Measurements from ENCODE around the gene RAB20.

Gene RAB20

GRCh38 chr13:110555601-110556223 is 5.8 kb downstream of the RAB20 start:
- Histone ChIP-seq H3K4me1 (no peaks in the 10 kb centered on the region; the same call in 1 of the 2 replicates), H3K36me3 (replicated peaks) (no peaks in the 10 kb centered on the region), H3K4me3 (no peak overlapping the region), H3K27me3 (ENCODE audit: low read depth) (no peaks in the 10 kb centered on the region), H3K9me3 (no peaks in the 10 kb centered on the region)
- in situ Hi-C loops (cut with MboI; ENCODE audit: low sequenced_read_pairs), result no loop called here
- DNase-seq (ENCODE audit: low spot score in 2 of 2), result no peak

GRCh38 chr13:110554946-110555345 is 6.6 kb downstream of the RAB20 start:
- in situ Hi-C loops (cut with MboI; ENCODE audit: low sequenced_read_pairs), result no loop called here

DNA sequence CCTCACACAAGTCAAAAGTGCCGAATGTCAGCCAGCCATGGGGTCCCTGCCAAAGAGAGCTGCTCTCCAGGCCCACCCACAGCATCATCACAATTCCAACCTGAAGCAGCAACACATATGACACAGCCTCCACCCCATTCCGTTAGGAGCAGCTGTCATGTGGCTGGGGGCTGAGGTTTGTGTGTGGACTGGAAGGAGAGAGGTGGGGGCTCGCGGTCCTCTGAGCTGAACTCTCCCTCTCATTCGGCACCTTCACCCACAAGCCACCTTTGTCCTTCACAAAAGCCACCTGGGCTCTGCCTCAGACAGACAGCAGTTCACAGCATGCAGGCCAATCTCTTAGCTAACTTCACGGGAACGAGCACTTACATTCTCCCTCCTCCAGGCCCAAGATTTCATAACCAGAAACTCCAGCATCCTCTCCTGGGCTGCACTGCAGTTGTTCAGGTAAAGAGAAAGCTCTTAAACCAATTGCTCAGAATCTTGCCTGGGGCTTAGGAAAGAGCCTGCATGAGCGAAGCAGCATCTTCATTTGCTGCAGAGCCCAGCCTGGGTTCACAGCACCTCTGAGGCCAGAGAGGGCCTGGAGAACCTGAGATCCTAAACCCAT is 7.2 kb downstream of the RAB20 start:
- Histone ChIP-seq H3K36me3 (replicated peaks) (no peaks in the 10 kb centered on the region), H3K9me3 (no peaks in the 10 kb centered on the region), H3K27me3 (ENCODE audit: low read depth) (no peaks in the 10 kb centered on the region), H3K4me1 (no peaks in the 10 kb centered on the region), H3K4me3 (no peak overlapping the region)
- no peak for DNase-seq (ENCODE audit: low spot score in 2 of 2)
- in situ Hi-C loops (cut with MboI; ENCODE audit: low sequenced_read_pairs), result no loop called here

More at GRCh38 chr13:110554946-110555345, 6.6 kb downstream of the RAB20 start:
- no peaks in the 10 kb centered on the region for H3K9me3 ChIP-seq
- no peaks in the 10 kb centered on the region for H3K4me1 ChIP-seq
- H3K4me3 ChIP-seq, result no peak overlapping the region
- no peak for DNase-seq (ENCODE audit: low spot score in 2 of 2)
- H3K27me3 ChIP-seq (ENCODE audit: low read depth), result no peaks in the 10 kb centered on the region
- no peaks in the 10 kb centered on the region for H3K36me3 ChIP-seq (replicated peaks)

DNA sequence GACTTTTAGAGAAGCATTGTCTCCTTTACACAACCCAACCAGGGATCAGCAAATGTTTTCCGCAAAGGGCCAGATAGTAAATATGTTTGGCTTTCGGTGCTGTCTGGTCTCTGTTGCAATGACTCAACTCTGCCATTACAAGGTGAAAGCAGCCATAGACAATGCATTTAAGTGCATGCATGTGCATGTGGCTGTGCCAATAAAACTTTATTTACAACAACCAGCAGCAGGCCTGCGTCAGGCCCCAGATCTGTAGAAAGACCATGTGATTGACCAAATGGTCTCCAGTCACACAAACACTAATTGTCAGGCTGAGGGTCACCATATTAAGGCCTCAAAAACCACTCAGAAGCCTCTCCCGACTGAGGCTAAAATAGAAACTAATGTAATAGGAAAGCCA is 8.1 kb downstream of the RAB20 start:
- Histone ChIP-seq H3K9me3 (no peaks in the 10 kb centered on the region), H3K4me1 (no peaks in the 10 kb centered on the region), H3K36me3 (replicated peaks) (no peaks in the 10 kb centered on the region), H3K27me3 (ENCODE audit: low read depth) (no peaks in the 10 kb centered on the region), H3K4me3 (no peak overlapping the region)
- in situ Hi-C loops (cut with MboI; ENCODE audit: low sequenced_read_pairs), result no loop called here
- no peak for DNase-seq (ENCODE audit: low spot score in 2 of 2)

DNA sequence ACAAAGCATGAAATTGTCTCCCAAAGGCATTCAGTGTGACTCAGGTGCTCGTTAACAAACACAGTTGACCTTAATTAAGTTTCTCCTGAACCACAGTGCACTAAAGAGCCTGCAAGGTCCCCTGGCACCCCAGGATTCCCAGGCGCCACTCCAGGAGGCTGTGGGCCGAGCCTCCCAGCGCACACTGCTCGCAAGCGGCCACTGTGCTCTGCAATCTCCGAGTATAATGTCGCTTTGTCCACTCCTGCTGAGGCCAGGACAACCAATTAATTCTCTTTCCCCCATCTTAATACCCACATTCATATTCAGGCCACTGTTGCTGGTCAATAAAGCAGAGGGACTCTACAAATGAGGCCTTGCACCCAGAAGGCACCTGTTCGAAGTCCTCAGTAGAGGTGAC is 8.8 kb downstream of the RAB20 start:
- no peaks in the 10 kb centered on the region; the same call in 1 of the 2 replicates for H3K9me3 ChIP-seq
- H3K4me3 ChIP-seq, result no peak overlapping the region
- no peaks in the 10 kb centered on the region for H3K27me3 ChIP-seq (ENCODE audit: low read depth)
- in situ Hi-C loops (cut with MboI; ENCODE audit: low sequenced_read_pairs), result no loop called here
- DNase-seq (ENCODE audit: low spot score in 2 of 2), result no peak
- no peaks in the 10 kb centered on the region for H3K36me3 ChIP-seq (replicated peaks)
- H3K4me1 ChIP-seq, result no peaks in the 10 kb centered on the region

DNA sequence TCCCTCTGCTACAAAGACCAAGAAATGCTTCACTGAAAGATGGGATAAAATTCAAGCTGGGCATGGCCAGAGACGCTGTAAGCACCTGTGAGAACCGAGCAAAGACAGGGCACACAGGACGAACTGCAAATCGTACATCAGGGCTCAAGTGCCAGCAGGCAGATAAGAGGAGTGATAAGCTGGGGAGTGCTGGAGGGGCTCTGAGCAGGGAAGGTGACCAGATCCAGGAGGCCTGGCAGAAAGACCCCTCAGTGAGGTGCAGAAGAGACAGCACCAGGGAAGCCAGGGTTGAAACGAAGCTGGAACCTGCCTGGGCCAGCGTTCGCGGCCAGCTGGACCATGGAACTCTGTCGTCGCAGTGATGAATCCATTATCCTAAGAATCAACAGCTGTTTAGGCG is 10.2 kb downstream of the RAB20 start:
- Histone ChIP-seq H3K4me1 (no peaks in the 10 kb centered on the region), H3K9me3 (no peaks in the 10 kb centered on the region; the same call in 1 of the 2 replicates), H3K27me3 (ENCODE audit: low read depth) (no peaks in the 10 kb centered on the region), H3K36me3 (replicated peaks) (no peaks in the 10 kb centered on the region), H3K4me3 (no peak overlapping the region)
- in situ Hi-C loops (cut with MboI; ENCODE audit: low sequenced_read_pairs), result no loop called here
- DNase-seq (ENCODE audit: low spot score in 2 of 2), result no peak

- DNase-seq (ENCODE audit: low spot score in 2 of 2), result no peak
- H3K36me3 ChIP-seq (replicated peaks), result no peaks in the 10 kb centered on the region
- no peaks in the 10 kb centered on the region for H3K4me1 ChIP-seq
- no peaks in the 10 kb centered on the region; the same call in 1 of the 2 replicates for H3K9me3 ChIP-seq
- H3K4me3 ChIP-seq, result no peak overlapping the region
- in situ Hi-C loops (cut with MboI; ENCODE audit: low sequenced_read_pairs), result no loop called here
- no peaks in the 10 kb centered on the region for H3K27me3 ChIP-seq (ENCODE audit: low read depth)
These were observed 11.7 kb downstream of the RAB20 start for GRCh38 chr13:110549795-110550160.

DNA sequence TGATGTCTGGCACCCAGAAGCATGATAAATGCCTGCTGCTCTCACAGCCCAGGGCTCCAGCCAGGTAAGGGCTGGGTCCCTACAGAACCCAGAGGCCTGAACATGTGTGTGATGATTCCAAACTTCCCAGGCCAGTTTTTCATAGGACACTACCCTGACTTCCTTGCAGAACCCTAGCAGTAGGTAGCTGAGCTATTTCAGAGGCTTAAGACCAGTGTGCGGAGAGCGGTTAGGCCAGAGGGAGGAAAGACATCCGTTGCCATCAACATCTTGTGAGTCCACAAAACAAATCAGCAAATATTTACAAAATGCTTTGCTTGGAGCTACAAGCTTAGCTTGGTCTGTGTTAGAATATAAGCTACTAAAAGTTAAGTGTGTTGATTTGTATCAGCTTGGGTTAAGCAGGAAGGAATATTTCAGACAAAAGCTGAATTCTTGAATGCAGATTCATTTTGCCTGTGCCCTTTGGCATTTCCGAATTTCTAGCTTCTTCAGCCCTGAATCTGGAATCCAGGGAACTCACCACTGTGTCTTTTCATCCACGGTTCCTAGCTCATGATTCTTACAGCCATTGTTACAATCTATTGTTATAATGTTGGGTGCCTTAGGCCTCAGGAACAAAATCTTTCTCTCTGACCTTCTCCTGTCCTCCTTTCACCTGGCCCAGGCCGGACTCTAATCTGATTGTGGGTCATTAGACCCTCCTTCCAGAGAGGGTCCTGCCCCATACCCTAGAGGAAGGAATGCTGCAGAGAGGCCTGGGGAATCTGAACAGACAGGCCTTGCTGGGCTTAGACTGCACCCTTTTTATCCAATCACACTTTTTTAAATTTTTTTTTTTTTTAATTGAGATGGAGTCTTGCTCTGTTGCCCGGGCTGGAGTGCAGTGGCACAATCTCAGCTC is 12.4 kb downstream of the RAB20 start:
- Histone ChIP-seq H3K9me3 (no peaks in the 10 kb centered on the region; the same call in 1 of the 2 replicates), H3K4me3 (no peak overlapping the region), H3K27me3 (ENCODE audit: low read depth) (no peaks in the 10 kb centered on the region), H3K4me1 (no peaks in the 10 kb centered on the region), H3K36me3 (replicated peaks) (no peaks in the 10 kb centered on the region)
- in situ Hi-C loops (cut with MboI; ENCODE audit: low sequenced_read_pairs), result no loop called here
- DNase-seq (ENCODE audit: low spot score in 2 of 2), result no peak

GRCh38 chr13:110546926-110547325 is 14.6 kb downstream of the RAB20 start:
- H3K4me1 ChIP-seq, result no peaks in the 10 kb centered on the region
- in situ Hi-C loops (cut with MboI; ENCODE audit: low sequenced_read_pairs), result no loop called here
- no peak for DNase-seq (ENCODE audit: low spot score in 2 of 2)

DNA sequence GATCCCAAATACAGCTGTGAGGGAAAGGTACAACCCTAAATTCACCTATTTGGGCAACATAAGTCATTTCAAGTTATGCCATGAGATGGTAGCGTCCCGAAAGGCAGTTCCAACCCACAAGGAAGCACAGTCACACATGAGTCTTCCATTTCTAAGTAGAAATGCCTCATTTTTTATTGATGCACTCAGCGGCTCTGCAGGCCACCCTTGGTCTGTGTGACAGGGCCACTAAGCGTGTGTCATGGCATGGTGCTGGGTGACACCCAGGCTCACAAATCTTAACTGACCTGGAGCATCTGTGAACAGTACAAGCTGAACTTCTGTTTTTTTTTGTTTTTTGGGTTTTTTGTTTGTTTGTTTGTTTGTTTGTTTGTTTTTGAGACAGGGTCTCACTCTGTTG is 15.1 kb downstream of the RAB20 start:
- in situ Hi-C loops (cut with MboI; ENCODE audit: low sequenced_read_pairs), result no loop called here
- no peak for DNase-seq (ENCODE audit: low spot score in 2 of 2)
- H3K4me3 ChIP-seq, result no peak overlapping the region
- H3K4me1 ChIP-seq, result no peaks in the 10 kb centered on the region
- H3K36me3 ChIP-seq (replicated peaks), result no peaks in the 10 kb centered on the region
- H3K27me3 ChIP-seq (ENCODE audit: low read depth), result no peaks in the 10 kb centered on the region
- H3K9me3 ChIP-seq, result no peaks in the 10 kb centered on the region; the same call in 1 of the 2 replicates

More at GRCh38 chr13:110546926-110547325, 14.6 kb downstream of the RAB20 start:
- no peaks in the 10 kb centered on the region for H3K36me3 ChIP-seq (replicated peaks)
- no peaks in the 10 kb centered on the region; the same call in 1 of the 2 replicates for H3K9me3 ChIP-seq
- no peak overlapping the region for H3K4me3 ChIP-seq
- no peaks in the 10 kb centered on the region for H3K27me3 ChIP-seq (ENCODE audit: low read depth)

DNA sequence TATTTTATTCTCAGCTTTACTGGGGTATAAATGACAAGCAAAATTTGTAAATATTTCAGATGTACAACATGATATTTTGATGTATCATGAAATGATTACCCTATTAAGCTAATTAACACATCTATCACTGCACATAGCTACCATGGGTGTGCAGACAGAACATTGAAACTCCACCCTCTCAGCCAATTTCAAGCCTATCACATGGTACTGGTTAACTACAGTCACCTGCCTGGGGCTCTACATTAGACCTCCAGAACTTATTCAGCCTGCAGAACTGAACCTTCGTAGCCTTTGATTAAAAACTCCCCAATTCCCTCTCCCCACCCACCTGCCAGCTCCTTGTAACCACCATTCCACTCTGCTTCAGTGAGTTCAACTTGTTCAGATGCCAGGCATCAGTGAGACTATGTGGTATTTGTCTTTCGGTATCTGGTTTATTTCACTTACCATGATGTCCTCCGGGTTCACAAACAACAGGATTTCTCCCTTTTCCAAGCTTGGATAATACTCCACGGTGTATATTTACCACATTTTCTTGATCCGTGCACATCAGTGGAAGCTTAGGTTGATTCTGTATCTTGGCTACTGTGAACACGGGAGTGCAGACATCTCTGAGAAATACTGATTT is 19.2 kb downstream of the RAB20 start:
- Histone ChIP-seq H3K36me3 (replicated peaks) (no peaks in the 10 kb centered on the region), H3K9me3 (no peaks in the 10 kb centered on the region), H3K4me1 (no peaks in the 10 kb centered on the region), H3K27me3 (ENCODE audit: low read depth) (no peaks in the 10 kb centered on the region), H3K4me3 (no peak overlapping the region)
- in situ Hi-C loops (cut with MboI; ENCODE audit: low sequenced_read_pairs), result no loop called here
- DNase-seq (ENCODE audit: low spot score in 2 of 2), result no peak

DNA sequence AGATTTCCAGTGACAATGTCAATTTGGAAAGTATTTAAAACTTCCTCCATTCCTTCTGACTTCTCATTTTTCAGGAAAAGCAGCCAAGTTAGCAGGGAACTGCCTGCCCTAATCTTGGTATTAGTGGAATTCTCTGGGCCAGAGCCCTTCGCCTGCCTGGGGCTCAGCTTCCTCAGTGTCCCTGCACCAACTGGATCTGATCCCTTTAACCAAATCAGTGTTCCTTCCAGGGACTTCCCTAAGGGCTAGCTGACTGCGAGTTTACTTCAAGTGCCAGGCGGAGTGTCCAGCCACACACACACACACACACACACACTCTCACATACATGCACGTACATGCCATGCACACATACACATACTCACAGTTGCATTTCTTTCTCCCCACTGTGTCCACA is 20.0 kb downstream of the RAB20 start:
- Histone ChIP-seq H3K9me3 (no peaks in the 10 kb centered on the region), H3K4me1 (no peaks in the 10 kb centered on the region), H3K27me3 (ENCODE audit: low read depth) (no peaks in the 10 kb centered on the region), H3K36me3 (replicated peaks) (no peaks in the 10 kb centered on the region), H3K4me3 (no peak overlapping the region)
- in situ Hi-C loops (cut with MboI; ENCODE audit: low sequenced_read_pairs), result no loop called here
- DNase-seq (ENCODE audit: low spot score in 2 of 2), result no peak

DNA sequence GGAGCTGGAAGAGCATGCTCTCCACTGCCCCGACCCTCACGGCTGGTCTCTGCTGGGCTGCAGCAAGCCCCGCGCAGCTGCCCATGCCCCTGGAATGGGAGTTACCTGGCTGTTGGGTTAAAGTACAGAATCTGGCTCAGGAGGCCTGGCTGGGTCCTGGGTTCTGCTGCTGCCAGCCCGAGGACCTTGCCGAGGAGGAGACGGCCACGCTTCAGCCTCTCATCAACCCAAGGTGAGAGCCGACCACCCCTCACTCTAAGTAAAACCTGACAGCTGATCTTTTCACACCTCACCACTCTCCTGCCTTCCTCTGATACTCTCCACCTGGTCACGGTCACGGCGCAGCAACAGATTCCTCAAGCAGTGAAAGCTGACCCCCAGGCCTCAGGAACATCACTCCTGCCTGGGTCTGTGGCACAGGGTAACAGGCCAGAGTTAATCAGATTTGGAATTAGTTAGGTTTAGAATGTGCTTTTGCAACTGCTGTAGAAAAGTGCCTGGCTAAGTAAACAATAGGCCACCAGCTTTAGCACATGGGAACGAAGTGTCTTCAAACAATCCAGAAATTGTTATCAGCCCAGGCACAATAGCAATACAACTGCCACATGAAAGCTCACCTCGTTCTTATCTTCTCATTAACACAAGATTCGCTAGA is 20.5 kb downstream of the RAB20 start:
- DNase-seq (ENCODE audit: low spot score in 2 of 2), result no peak
- Histone ChIP-seq H3K36me3 (replicated peaks) (no peaks in the 10 kb centered on the region), H3K4me3 (no peak overlapping the region), H3K9me3 (no peaks in the 10 kb centered on the region), H3K27me3 (ENCODE audit: low read depth) (no peaks in the 10 kb centered on the region), H3K4me1 (no peaks in the 10 kb centered on the region)
- in situ Hi-C loops (cut with MboI; ENCODE audit: low sequenced_read_pairs), result no loop called here
